Left hindlimb (tissue), 1 donor: ENCODE measurements around the gene NDUFS1.
"Not testable (repeated sequence)": the region's sequence is repeated elsewhere in the genome, so short reads cannot be mapped to it uniquely, and the experiment has no call there.

Source experiments
- DNase-seq: peaks from one replicate; pipeline ENCODE4 v3.0.0-alpha.2; 2018

The NDUFS1 gene

DNA sequence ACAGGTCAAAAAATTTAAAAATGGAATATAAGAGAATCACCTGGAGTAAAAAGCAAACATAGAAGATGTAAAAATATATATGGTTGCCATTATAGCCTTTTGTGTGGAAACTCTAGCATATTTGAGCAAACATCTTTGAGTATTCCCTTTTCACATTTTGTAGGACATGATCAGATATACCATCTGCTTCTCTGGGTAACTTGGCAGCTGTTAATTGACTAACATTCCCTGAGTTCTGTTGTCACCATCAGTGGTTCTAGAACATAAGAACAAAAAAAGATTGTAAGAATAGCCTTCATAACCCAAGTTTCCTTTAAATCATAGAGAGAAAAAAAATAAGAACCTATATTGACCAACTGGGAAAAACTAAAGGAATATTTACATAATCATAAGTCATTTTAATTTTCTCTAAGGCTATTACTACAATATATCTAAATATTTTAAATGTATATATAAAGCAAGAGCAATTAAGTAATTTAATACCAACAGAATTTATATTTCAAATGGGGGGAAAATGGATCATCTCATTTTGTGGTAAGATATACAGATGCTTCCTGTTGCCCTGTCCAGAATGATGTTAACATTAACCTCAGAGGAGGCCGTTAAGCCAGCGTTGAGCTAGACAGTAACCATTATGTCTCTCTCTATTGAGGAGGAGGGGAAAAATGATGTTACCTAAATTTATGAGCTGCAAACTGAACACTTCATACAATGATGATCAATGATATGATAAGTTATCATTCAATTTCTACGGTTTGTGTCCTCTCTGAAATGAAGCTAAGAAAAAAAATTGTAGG lies 63.5 kb downstream of the NDUFS1 start:
- DNase-seq: no peak

DNA sequence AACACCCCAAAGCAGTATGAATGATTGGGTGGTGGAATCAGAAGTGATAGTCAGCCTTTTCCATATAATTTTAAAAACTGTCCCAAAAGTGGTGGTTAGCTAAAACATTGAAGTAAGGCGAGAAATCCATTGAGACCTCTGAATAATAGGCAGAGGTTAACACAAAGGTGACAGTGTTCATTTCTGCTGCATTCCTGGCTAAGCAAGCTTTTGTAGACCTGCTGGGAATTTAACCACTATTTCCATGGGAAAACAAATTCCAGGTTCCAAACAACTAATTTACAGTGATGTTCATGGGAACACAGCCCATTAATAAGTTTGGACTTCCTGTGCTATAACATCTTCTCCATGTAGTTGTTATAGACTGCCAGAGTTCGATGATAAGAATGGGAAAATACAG lies 66.9 kb downstream of the NDUFS1 start:
- DNase-seq: no peak

DNA sequence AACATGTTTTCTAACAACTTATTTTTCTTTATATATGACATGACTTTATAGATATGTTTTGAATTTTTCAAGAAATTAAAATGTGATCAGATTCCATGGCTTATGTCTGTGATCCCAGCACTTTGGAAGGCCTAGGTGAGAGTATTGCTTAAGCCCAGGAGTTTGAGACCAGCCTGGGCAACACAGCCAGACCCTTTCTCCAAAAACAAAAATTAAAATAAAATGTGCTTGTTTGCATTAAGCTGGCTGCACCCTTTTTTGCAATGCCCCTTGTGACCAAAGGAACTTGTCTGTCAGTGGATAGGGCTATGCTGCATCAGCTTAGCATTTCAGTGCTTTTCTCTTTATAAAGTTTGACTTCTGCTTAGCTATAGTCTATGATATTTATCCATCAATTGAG lies 71.0 kb downstream of the NDUFS1 start:
- no peak for DNase-seq

DNA sequence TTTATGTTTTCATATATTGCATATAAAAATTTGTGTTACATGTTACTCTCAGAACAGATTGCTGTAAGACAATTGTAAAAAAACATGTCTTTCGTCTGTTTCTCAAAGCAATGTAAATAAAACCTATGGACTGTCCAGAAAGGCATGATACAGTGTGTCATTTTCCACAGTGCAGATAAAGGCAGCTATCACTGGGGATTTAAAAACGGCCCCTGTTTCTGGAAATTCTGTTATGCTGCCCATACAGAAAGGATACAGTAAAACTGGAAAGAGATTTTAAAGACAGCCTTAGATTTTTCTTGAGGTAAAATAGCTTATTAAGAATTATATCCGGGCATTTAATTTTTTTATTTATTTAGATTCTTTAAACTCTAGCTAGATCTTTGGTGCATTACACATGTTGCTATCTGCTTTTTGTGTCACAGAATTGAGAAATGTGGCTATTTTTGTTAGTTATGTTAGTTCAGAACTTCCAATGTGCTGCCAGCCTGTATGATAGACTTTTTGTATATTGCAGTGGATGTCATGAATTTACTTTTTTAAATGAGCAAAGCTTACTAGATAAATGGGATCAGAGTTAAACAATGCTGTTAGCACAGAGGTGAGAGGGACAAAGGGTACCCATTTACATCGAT lies 72.4 kb downstream of the NDUFS1 start:
- no peak for DNase-seq

DNA sequence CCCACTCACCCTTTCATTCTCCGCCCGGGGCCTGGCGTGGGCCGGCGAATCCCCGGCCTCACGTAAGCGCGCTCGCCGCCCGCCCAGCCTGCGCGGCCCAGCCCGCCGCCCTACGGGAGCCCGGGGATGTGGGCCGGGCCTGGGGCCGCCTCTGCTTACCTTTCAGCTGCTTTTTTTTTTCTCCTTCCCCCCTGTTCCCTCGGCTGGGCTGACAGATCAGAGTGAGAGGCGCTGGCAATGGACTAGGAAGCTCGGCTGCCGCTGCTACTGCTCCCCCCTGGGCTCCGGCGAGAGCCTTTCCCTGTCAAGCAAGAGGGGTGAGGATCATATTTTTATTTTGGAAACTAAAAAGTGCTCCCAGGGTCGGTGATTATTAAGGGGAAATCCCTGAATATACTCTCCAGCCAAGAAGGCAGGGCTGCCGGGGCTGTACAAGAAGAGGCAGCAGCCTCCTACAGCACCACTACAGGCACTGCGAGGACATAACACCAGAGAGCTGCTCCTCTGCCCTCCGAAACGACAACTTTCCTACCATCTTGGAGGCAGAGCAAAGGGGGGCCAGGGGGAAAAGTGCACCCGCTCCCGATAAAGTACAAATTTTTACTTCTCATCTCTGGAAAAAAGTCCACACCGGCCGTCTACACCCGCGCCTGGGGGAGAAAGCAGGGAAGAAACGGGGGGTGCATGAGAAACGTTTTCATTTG lies 73.3 kb downstream of the NDUFS1 start, which contains the start of gene INO80D:
Gene INO80D (minus strand): TSS at position 433 of the 704 bp plus-strand sequence. CDS start 23,158 bp downstream, outside the sequence.
- DNase-seq: peak; percentile 90

DNA sequence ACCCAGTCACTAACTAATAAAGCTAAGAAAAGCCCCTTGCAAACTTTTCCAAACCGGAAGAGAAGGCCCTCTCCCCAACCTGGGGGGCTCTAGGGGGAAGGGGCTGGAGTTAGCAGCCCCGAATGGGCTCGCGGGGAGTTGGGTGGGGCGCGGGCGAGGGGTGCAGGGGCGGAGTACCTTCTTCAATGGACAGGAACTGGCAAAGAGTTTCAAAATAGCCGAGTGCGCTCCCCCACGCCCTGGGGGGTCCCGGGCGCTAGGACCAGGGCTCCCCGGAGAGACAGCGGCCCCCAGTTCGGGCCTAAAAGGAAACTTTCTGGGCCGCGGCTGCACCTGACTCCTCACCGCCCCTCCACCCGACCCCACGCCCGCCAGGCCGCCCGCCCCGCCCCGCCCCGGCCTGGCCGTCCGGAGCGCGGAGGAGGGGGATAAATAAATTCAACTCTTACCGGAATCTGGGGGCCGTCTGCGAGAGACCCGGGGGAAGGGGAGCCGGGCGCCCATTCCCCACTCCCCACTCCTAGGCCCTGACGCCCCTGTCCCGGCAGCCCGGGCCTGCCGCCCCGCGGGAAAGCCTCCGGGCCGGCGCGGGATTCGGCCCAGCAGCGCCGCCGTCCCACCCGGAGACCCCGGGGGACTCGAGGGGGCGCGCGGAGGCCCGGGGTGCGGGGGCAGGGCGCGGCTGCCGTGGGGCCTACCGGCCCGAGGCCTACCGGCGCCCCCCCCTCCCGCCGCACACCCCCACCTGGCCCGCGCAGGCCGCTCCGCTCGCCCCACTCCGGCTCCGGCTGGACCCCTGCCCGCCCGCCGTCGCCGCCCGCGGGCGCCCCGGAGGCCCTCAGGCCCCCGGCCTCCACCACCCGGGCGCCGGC lies 74.1 kb downstream of the NDUFS1 start:
- peak; percentile 69 for DNase-seq

DNA sequence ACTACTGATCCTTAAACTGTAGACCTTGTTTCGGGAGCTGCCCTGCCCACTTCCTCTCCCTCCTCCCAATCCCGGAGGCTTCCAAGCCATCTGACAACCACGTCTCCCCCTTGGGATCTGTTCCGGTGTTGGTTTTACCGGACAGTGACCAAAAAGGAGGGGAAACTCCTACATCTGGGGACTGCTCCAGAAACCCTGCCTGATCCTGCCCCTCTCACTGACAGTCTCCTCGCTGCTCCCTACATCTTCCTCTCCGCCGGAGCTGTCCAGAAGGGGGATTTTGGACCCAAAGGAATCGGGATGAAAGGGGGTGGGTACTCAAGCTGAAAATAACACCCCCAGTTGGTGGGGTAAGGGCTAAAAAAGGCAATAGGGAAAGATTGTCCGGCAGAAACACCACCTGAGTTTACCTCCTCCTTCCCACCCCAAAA lies 74.8 kb downstream of the NDUFS1 start:
- DNase-seq: peak; percentile 81

DNA sequence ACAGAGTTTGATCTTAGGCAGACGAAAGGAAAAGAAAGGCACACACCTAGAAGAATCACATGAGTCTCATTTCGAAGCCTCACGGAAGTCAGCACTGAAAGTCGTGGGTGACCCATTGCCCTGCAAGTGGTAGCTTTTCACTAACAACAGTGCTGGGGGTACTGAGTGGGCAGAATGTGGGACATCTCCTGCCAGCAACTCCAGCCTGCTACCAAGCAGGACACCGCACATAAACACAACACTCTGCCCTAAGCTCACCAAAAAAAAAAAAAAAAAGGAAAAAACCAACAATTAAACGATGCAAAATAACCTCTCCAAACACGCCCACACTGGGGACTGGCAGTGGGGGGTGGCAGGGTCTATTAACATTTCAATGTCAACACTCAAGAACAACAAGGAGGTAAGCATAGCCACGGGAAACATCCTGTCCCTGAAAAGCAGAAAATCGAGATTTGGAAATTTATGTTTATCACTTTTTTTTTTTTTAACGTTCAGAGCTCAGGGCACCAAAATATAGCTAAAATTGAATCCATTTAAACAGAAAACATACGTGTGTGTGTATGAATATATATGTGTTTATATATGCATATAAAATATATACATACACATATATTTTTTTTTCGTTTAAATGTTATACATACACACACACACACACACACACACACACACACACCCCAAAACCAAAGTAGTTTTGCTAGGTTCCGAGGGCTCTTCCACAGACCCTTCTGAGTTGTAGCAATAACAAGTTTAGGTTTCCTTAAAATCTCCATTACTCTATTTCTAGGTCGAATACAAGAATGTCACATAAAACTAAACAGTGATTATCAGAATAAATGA lies 75.4 kb downstream of the NDUFS1 start:
- no peak for DNase-seq

DNA sequence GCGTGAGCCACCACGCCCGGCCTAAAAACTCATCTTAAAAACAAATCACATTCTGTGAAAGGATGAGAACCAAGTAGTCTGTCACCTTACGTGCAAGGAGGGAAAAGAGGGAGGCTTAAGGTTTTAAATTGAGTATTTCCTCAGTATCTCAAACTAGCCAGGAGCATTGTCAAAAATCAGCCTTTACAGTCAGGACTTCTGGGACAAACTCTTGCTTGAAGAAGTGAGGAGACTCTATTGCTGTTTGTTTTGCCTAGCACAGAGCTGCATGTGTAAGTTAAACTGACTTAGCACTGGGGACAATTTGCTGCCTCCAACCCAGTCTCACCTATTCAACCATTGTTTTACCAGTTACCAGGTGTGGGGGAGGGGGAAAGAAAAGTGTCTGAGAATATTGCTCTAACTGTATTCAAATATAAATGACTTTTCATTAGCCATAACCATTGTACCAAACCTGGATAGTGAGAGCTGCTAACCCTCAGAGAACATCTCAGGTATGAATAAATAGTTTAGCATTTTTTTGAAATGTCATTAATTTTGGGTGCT lies 76.9 kb downstream of the NDUFS1 start:
- DNase-seq: no peak

DNA sequence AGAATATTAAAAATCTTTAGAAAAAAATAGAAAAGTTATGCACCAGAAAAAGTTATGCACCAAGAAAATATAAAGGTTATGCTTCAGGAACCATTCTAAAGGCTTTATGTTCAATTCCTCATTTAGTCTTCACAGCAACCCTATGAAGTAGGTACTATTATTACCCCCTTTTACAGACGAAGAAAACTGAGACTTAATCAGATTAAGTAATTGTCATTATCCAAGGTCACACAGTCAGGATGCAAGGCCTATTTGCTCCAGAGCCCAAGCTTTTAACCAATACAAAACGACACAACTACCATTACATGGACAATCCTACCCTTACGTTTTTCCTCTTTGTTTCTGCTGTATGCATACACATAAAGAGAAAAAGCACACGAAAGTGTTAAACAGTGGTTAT lies 78.3 kb downstream of the NDUFS1 start:
- no peak for DNase-seq

DNA sequence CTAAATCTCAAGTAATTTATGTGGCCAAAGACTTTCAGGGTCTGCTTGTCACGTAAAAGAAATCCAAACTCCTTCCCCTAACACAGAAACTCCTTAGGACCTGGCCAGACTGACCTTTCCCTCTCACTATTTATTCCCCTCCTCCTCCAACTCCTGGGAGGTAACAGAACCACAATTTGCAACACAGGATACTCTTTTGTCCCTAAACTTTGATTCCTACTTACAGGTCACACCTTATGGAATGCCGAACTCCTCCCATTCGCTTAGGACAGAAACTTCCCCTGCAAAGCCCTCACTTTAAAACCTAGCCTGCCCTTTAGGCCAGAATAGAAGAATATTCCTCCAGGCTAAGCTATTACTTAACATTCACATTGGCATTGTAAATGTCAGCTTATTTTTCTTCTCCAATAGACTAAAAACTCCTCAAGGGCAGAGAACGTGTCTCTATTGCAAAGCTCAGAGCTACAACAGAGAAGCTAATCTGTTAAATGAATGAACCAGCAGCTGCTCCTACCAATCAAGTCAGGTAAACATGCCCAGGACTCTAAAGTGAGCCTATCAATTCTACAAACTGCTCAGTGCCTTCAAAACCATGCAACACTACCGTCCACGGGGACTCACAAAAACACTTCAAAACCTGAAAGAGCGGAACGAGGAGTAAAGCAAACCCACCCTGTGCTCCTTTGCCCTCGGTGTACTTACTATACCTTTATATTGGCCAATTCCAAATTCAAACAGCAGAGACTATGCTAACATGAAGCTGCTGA lies 79.4 kb downstream of the NDUFS1 start:
- DNase-seq: no peak

DNA sequence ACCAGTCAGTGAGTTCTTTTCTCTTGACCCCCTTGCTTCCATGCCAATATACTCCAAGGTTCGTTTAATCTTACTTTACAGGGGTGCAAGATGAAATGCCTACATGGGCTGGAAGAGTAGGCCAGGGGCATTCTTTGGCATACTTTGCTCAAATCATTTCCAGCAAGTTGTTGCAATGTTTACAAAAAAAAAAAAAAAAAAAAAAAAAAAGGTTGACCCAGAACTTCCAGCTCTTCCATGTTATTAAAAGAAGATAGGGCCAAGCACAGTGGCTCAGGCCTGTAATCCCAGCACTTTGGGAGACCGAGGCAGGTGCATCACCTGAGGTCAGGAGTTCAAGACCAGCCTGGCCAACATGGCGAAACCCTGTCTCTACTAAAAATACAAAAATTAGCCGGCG lies 81.4 kb downstream of the NDUFS1 start:
- DNase-seq: not testable (repeated sequence)

DNA sequence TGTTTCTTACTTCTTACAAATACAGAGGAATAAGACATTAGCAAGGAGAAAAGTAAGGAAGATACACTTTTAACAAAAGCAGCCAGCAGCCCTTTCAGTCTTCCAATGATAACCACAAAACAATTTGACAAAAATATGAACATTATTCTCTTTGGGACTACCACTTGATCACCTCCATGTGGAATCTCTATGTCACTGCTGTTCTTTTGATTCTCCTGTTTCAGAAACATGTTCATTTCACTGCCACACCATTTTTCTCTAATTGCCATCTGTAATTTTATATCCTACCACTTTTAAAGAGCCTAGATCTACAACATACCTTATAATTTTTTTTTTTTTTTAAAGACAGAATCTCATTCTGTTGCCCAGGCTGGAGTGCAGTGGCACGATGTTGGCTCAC lies 84.1 kb downstream of the NDUFS1 start:
- no peak for DNase-seq

DNA sequence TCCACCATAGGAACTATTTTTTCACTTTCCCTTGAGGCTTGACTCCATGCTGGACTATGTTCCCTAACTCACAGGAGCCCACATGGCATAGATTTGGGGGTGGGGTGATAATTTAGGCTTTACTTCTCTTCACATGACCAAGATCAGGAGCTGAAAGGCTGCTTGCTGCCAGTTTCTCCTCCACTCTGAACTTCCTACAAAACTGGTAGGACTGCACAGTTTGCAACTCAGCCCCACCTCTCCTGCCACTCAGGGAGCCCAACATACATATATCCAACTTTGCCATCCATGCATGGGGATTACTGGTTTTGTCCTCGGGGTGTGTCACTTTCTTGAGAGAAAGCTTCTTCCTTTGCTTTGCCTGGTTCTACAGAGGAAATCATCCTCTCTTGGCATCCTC lies 87.4 kb downstream of the NDUFS1 start:
- DNase-seq: no peak

DNA sequence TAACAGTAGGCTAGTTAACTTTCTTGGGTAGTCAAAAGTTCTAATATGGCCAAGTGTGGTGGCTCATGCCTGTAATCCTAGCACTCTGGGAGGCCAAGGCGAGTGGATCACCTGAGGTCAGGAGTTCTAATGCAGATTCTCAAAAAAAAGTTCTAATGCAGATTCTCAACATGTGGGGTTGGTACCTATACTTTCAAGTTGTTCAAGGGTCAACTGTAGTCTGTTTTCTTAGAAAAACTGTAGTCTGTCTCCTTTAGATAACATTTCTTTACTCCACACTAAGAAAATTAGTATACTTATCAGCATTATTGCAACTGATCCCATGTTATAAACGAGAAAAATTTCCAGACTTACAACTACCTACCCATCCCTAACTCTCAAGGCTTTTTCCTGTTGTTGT lies 89.8 kb downstream of the NDUFS1 start:
- DNase-seq: no peak

DNA sequence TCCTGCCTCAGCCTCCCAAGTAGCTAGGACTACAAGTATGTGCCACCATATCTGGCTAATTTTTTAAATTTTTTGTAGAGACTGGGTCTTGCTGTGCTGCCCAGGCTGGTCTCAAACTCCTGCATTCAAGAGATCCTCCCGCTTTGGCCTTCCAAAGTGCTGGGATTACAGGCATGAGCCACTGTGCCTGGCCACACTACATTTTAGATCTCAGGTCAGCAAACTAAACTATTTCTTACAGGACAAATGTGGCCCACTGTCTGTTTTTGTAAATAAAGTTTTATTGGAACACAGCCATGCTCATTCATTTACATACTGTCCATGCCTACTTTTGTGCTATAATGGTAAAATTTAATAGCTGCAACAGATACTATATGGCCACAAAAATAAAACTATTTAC lies 91.0 kb downstream of the NDUFS1 start:
- no peak for DNase-seq
